GM12878 (cell line): ENCODE results near the gene TUBB4B.

ENCODE experiments used
- BCLAF1 ChIP-seq: fragments of 450-650 bp; IDR thresholded peaks from 2 replicates; pipeline ENCODE4 v1.6.1; 2017; ENCODE audit warnings: antibody characterized with exemption, mild to moderate bottlenecking, moderate library complexity
- CBX5 ChIP-seq: sonication (generic); IDR thresholded peaks from 2 replicates; pipeline ENCODE4 v1.6.1; 2016; ENCODE audit warnings: low read depth, moderate library complexity, mild to moderate bottlenecking, inconsistent platforms
- CTCF ChIP-seq, 3 experiments: IDR thresholded peaks in 2 of 3; conservative IDR thresholded peaks in 1 of 3; 2 replicates each; pipeline ENCODE4 v1.5.1; 2011; ENCODE audit warnings: low read depth in 3 of 3, low read length in 3 of 3, mild to moderate bottlenecking in 3 of 3, control low read depth in 2 of 3, moderate library complexity in 2 of 3, inconsistent platforms in 1 of 3, mixed read lengths in 1 of 3; ENCODE audit not compliant: control insufficient read depth in 2 of 3, insufficient read depth in 1 of 3; ENCODE audit errors: extremely low read depth in 1 of 3
- EP300 ChIP-seq, 2 experiments: fragments of 150-350 bp in 1 of 2; IDR thresholded peaks; 2 replicates each; pipeline ENCODE4 v1.6.1; 2011 to 2012; ENCODE audit warnings: low read depth in 2 of 2, low read length in 2 of 2, borderline replicate concordance in 1 of 2, improper control_type of control experiment in 1 of 2, inconsistent platforms in 1 of 2; ENCODE audit not compliant: control insufficient read depth in 1 of 2
- EZH2 ChIP-seq: IDR thresholded peaks from 2 replicates; pipeline ENCODE4 v1.6.1; 2012; ENCODE audit warnings: low read depth, mild to moderate bottlenecking, control low read depth, inconsistent platforms, low read length, borderline replicate concordance; ENCODE audit not compliant: control insufficient read depth
- IKZF2 ChIP-seq, 2 experiments: fragments of 450-650 bp; IDR thresholded peaks; 2 replicates each; pipeline ENCODE4 v1.6.1; 2017; ENCODE audit warnings: mild to moderate bottlenecking in 2 of 2, moderate library complexity in 2 of 2
- MXI1 ChIP-seq: fragments of 150-350 bp; IDR thresholded peaks from 2 replicates; pipeline ENCODE4 v1.6.1; 2011; ENCODE audit warnings: low read depth, mild to moderate bottlenecking, inconsistent platforms, low read length, improper control_type of control experiment
- MYC ChIP-seq: IDR thresholded peaks from 2 replicates; pipeline ENCODE4 v1.6.1; 2011; ENCODE audit warnings: mild to moderate bottlenecking, low read length, moderate library complexity, inconsistent platforms; ENCODE audit not compliant: insufficient read depth, insufficient replicate concordance, insufficient read length, severe bottlenecking
- POLR2A ChIP-seq: IDR thresholded peaks from 2 replicates; pipeline ENCODE4 v1.6.1; 2011; ENCODE audit warnings: low read depth, mild to moderate bottlenecking, low read length
- POLR2AphosphoS5 ChIP-seq: IDR thresholded peaks from 2 replicates; pipeline ENCODE4 v1.6.1; 2011; ENCODE audit warnings: mild to moderate bottlenecking, low read length, inconsistent platforms

GRCh38 chr9:137200311-137201204, 40.5 kb upstream of the TUBB4B start, which contains the start of gene TPRN:
- peak; percentile 65 for TF ChIP-seq MXI1
- TF ChIP-seq CTCF (IDR thresholded peaks at IDR 0.05 in 2 of 3, conservative IDR thresholded peaks at IDR 0.05 in 1 of 3; ENCODE audit: control insufficient read depth in 2 of 3, extremely low read depth in 1 of 3, insufficient read depth in 1 of 3, low read depth in 3 of 3, low read length in 3 of 3), result no peak
- peak; percentile 95 for TF ChIP-seq POLR2A
- TF ChIP-seq EP300 (IDR thresholded peaks at IDR 0.05; ENCODE audit: borderline replicate concordance in 1 of 2, control insufficient read depth in 1 of 2, low read depth in 2 of 2, low read length in 2 of 2), result no peak
- TF ChIP-seq POLR2AphosphoS5, result peak; percentile 84; the same call in 1 of the 2 replicates
- no peak for TF ChIP-seq IKZF2 (IDR thresholded peaks at IDR 0.05)
- TF ChIP-seq EZH2, result no peak
- no peak for TF ChIP-seq MYC
- TF ChIP-seq CBX5, result no peak
- TF ChIP-seq BCLAF1, result no peak
